ENCODE results near the gene ARL6IP4.

Gene ARL6IP4

DNA sequence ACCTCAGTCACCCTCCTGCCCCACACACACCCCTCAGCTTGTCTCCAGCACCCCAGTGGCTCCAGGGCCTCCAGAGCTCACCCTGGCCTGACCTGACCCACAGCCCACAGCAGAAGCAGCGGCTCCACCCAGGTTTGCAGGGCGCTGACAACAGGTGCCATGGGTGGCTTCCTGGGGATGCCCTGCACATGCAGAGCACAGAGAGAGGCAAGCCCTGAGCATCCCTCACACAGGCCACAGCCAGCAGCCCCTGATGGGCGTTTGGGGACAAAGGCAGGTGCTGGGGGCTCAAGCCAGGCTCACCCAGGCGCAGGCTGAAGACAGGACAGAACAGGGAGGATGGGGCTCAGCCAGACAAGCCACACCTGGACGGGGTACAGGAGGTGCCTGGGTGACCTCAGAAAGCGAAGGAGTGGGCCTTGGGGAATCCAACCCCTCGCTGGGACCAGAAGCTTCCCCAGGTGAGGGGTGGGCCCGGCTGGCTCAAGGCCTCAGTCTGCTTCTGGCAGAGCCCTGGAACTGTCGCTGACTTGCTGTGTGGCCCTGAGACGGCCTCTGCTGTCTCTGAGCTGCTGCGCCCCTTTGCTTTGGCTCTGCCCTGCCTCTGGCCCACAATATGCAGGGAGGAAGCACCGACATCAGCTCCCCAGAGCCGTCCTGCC is 10.6 kb downstream of the ARL6IP4 start:
- no peak for DNase-seq (ENCODE audit: low read depth in 2 of 2)

- no peak for DNase-seq (ENCODE audit: low read depth in 2 of 2)
Observed at GRCh38 chr12:122991623-122992275, 11.3 kb downstream of the ARL6IP4 start.

DNA sequence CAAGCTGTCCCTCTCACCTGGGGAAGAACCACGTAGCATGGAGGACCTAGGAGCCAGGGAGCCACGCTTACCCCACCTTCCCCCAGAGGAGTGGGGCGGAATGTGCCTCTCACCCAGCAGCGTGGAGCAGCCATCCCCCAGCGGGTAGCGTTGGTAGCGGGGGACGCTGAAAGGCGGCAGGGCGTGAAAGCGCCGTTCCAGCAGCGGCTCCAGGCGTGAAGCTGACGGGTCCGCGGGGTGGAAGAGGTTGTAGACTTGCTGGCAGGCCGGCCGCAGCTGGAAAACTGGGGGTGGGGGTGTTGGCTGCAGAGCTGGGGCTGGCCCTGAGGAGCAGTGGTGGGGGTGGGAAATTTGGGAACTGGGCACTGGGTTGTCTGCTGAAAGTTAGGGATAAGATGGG is 11.9 kb downstream of the ARL6IP4 start:
- no peak for DNase-seq (ENCODE audit: low read depth in 2 of 2)

DNA sequence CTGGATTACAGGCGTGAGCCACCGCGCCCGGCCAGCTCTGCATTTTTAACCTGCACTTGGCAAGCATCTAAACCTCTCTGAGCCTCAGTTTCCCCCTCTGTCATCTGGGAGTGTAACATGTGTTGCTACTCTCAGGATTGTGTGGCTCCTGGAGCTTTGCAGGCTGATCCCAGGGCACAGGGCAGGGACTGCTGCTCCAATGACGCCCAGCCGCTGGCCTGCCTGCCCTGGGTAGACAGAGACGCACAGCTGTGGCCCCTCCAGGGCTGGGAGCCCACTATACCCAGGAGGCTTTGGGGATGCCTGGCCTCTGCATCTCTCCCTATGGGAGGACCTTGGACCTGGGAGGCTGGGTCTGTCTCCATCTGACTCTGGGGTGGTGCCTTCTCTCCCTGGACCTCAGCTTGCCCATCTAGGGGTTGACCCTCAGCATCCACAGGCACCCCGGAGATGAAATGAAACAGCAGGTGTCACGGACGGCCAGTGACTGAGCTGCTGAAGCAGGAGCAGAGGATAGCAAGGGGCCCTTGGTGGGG is 13.7 kb downstream of the ARL6IP4 start:
- no peak for DNase-seq (ENCODE audit: low read depth in 2 of 2)

DNA sequence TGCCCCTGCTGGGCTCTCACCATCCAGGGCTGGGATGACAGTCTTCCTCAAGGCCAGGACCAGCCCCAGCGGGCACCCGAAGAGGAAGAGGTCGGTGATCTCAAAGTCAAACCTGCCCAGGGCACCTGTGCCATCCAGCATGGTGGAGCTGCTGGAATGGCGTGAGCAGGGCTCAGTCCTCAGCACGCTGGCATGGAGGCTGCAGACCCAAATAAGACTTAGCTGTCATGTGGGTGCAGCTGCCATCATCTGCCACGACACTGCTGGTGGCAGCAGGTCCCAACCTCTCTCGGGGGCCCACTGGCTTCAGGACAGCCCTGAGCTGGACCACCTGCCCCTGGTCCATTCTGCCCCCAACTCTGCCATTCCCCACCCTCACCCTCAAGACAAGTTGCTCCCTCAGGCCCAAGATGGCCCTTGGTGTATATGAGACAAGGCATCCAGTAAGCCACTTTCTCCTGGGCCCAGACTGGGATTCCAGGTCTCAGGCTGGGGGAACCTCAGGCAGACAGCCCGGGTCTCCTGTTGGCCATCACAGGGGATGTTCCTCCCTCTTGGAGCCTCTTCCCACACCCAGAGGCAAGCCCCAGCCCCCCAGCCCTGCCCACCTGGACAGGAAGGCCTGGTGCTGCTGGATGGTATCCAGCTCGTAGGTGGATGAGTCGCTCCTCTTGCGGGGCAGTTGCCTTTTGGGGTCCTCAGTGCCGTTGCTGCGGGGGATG is 14.5 kb downstream of the ARL6IP4 start:
- DNase-seq (ENCODE audit: low read depth in 2 of 2): no peak

DNA sequence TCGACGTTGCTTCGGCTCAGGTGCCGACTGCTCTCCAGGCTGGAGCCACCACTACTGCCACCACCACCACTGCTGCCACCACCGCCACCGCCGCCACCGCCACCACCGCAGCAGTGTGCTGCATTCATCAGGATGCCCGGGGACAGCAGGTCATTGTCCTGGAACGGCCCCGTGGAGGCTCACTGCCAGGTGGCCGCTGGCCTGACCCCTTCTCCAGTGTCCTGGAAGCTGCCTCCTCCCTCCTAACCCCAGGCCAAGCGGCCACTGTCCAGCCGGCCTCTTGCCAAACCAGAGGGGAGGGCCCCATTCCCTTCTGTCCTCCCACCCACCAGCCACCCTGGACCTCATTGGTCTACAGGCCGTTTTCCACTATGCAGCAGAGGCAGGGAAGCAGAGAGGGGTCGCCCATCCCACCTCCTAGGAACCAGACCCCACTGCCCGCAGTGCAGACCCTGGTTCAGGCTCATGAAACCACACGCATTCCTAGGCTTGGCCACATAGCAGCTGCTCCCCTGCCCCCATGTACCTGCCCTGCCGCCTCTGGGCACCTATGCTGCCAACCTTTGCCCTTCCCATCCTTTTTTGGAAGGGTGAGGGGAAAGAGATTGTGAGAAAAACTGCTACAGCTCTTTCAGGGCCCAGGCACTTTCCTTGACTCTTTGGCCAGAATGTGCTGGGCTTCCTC is 15.2 kb downstream of the ARL6IP4 start:
- DNase-seq (ENCODE audit: low read depth in 2 of 2): no peak

- DNase-seq (ENCODE audit: low read depth in 2 of 2): no peak
Observed at GRCh38 chr12:122996188-122996601, 15.7 kb downstream of the ARL6IP4 start.

GRCh38 chr12:122996621-122997342 is 16.3 kb downstream of the ARL6IP4 start:
- DNase-seq (ENCODE audit: low read depth in 2 of 2): no peak

GRCh38 chr12:122997343-122998250 is 17.1 kb downstream of the ARL6IP4 start:
- no peak for DNase-seq (ENCODE audit: low read depth in 2 of 2)

DNA sequence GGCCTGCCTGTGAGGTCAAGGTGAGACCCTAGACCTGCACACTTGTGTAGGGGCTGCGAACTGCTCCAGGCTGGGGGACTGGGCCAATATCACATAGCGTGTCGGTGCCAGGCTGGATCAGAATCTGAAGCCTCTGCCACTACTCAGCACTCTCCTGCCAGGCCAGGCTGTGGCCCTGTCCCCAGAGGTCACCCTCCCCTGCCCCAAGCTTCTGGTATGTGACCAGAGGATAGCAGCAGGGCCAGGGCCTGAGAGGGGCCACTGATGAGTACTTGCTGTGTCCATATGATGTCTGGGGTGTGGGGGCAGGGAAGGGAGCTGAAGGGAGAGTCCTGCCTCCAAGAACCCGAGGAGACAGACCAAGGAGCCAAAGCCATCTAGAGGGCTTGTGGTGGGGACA is 17.8 kb downstream of the ARL6IP4 start:
- no peak for DNase-seq (ENCODE audit: low read depth in 2 of 2)

DNA sequence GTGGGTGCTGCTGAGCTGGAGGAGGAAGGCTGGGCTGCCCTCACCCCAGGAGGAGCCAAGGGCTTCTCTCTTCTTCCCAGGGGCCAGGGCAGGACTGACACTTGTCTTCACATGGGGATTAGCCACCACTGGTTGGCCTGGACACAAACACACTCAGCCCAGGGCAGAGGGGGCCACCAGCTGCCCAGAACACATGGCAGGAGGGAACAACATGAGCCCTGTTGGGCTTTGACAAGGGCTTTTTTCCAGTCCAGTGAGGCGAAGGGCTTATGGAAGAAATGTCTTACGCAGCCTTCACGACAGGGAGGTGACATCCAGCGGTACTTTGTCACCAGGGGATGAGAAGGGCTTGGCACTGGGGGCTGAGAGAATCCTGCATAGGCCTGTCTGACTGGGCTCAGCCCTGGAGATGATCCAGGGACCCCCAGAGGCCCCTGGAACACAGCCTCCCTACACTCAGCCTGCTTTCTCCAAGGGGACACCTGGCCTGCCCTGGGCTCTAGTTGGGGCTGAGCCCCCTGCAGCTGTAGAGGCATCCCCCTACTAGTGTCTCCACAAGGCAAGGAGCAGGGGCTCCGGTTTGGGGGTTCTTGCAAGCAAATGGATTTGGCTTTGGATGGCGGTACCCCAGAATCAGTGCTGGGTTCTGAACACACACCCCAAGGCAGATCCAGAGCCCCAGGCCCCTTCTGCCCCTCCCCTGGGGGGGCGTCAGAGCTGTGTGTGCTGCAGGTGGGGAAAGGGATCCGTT is 18.9 kb downstream of the ARL6IP4 start:
- no peak for DNase-seq (ENCODE audit: low read depth in 2 of 2)

DNA sequence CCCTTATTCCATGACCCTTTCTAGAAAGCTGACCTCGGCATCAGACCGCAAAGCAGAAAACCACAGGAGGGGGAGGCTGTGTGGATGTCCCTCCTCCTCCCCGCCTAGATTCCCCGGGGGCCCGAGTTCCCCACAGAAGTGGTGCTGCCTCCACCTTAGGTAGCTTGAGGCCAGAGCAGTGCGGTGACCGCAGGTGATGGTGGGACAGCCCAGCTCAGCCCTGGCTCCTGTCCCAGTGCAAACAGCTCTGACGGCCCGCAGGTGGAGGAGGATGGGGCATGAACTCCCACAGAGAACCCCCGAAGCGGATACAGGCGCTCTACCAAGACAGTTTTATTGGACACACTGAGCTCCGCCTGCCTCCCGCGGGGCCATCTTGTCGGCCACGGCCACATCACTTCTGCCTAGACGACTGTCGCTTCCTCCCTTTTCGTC is 19.5 kb downstream of the ARL6IP4 start:
- DNase-seq (ENCODE audit: low read depth in 2 of 2): no peak

GRCh38 chr12:123000578-123000977 is 20.1 kb downstream of the ARL6IP4 start:
- DNase-seq (ENCODE audit: low read depth in 2 of 2): no peak

DNA sequence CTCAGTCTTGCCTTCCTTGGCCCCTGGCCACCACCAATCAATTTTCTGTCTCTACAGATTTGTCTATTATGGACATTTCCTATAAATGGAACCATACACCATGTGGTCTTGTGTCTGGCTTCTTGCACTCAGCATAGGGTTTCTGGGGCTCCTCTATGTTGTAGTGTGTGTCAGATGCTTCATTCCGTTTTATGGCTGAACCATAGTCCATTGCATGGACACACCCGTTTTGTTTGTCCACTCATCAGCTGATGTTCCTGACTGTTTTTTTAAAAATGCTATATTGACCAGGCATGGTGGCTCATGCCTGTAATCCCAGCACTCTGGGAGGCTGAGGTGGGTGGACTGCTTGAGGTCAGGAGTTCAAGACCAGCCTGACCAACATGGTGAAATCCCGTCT is 21.0 kb downstream of the ARL6IP4 start:
- no peak for DNase-seq (ENCODE audit: low read depth in 2 of 2)

GRCh38 chr12:123003257-123003656 is 22.8 kb downstream of the ARL6IP4 start:
- DNase-seq (ENCODE audit: low read depth in 2 of 2): no peak

- DNase-seq (ENCODE audit: low read depth in 2 of 2): no peak
Observed at GRCh38 chr12:123004287-123004686, 23.8 kb downstream of the ARL6IP4 start.

GRCh38 chr12:123005081-123005626 is 24.7 kb downstream of the ARL6IP4 start:
- no peak for DNase-seq (ENCODE audit: low read depth in 2 of 2)

- no peak for DNase-seq (ENCODE audit: low read depth in 2 of 2)
Observed at GRCh38 chr12:123006977-123007376, 26.5 kb downstream of the ARL6IP4 start.

DNA sequence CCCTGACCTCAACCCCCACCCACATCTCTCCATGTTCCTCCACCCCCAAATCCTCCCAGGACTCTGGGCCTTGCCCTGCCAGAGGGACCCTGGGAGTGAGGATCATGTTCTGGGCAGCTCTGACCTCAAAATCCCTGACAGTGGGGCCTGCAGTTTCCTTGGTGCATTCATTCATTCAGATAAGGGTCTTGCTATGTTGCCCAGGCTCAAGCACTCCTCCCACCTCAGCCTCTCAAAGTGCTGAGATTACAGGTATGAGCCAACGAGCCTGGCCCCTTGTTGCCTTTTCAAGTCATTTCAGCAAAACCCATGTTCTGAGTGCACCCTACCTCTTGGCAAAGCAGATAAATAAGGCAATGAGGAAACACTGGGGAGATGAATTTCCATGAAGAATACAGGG is 29.6 kb downstream of the ARL6IP4 start:
- DNase-seq (ENCODE audit: low read depth in 2 of 2): no peak
